Ishikawa (cell line): ENCODE data around the gene UBA1.

ENCODE experiments used
- CEBPB ChIP-seq: IDR thresholded peaks from 2 replicates; pipeline ENCODE4 v1.6.1; 2012
- TF ChIP-seq, protein P1 (sequence below): IDR thresholded peaks from 2 replicates; pipeline ENCODE4 v1.6.1; 2012

DNA sequence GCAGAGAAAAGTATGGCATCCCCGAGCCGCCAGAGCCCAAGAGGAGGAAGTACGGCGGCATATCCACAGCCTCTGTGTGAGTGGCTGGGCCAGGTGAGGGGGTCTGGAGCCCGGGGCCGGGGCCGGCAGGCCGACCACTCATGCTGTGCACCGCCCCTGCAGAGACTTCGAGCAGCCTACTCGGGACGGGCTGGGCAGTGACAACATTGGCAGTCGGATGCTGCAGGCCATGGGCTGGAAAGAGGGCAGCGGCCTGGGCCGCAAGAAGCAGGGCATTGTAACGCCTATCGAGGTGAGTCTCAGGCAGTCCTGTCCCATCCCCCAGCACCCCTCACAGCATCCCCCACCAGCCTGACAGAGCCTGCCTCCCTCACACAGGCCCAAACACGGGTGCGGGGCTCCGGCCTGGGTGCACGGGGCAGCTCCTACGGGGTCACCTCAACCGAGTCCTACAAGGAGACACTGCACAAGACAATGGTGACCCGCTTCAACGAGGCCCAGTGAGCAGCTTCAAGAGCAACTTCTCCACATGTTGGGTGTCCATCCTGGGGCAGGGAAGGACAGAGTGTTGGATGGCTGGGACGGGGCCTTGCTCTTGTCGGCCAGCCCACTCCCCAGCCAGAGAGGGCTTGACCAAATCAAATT, 7.4 kb upstream of the UBA1 start:
- no peak for TF ChIP-seq CEBPB
- TF ChIP-seq, protein P1, sequence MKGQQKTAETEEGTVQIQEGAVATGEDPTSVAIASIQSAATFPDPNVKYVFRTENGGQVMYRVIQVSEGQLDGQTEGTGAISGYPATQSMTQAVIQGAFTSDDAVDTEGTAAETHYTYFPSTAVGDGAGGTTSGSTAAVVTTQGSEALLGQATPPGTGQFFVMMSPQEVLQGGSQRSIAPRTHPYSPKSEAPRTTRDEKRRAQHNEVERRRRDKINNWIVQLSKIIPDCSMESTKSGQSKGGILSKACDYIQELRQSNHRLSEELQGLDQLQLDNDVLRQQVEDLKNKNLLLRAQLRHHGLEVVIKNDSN: no peak
